IMR-90 (cell line): ENCODE results near the gene BLOC1S2. TPM values are rescaled to one million over a fixed set of nuclear protein-coding genes. Genes with fewer than 3 reads are reported as not detected.

Experiments
- ATAC-seq: fragments of 200-7000 bp; cut with Tn5 transposase; 2 replicates; pipeline ENCODE4 v1.9.1; 2020; ENCODE audit warnings: low read depth, mild to moderate bottlenecking, moderate library complexity
- BruUV-seq: library from RNA; stranded (reverse); fragments of 400-500 nt; replicated peaks from 2 replicates; lab custom pipeline; 2021; lab: Mats Ljungman, UMichigan
- CTCF ChIA-PET: fragments of 300-600 bp; formaldehyde crosslinking; extraction: SDS; loops from one replicate; lab custom pipeline; 2021; ENCODE audit warnings: antibody characterized with exemption; lab: Yijun Ruan, JAX
- POLR2A ChIA-PET: fragments of 300-600 bp; sonication (Branson Sonifier 250); formaldehyde crosslinking; loops from one replicate; lab custom pipeline; 2022; ENCODE audit warnings: antibody characterized with exemption; ENCODE audit not compliant: unreplicated experiment; lab: Charles Lee
- DNase-seq: peaks from one replicate; pipeline ENCODE4 v3.0.0; 2013
- H2AFZ ChIP-seq: replicated peaks from 2 replicates; pipeline ENCODE3; 2013; ENCODE audit warnings: low read length, mild to moderate bottlenecking; ENCODE audit not compliant: poor library complexity
- H2AK5ac ChIP-seq: 2 replicates; pipeline ENCODE4 v1.6.1; 2013; ENCODE audit warnings: low read depth, low read length, inconsistent platforms
- H2AK9ac ChIP-seq: replicated peaks from 2 replicates; pipeline ENCODE3; 2013; ENCODE audit warnings: mild to moderate bottlenecking, low read depth, low read length, moderate library complexity; ENCODE audit not compliant: poor library complexity
- H2BK120ac ChIP-seq: 2 replicates; pipeline ENCODE4 v1.6.1; 2013; ENCODE audit warnings: low read depth, low read length, inconsistent platforms
- H2BK15ac ChIP-seq: 3 replicates; pipeline ENCODE4 v1.6.1; 2013; ENCODE audit warnings: low read depth, low read length, inconsistent platforms
- H2BK20ac ChIP-seq: 2 replicates; pipeline ENCODE4 v1.6.1; 2013; ENCODE audit warnings: low read depth, mild to moderate bottlenecking, inconsistent platforms, low read length, moderate library complexity
- H2BK5ac ChIP-seq: 2 replicates; pipeline ENCODE4 v1.6.1; 2013; ENCODE audit warnings: mild to moderate bottlenecking, low read depth, low read length, inconsistent platforms; ENCODE audit not compliant: poor library complexity, severe bottlenecking
- H3K14ac ChIP-seq: replicated peaks from 2 replicates; pipeline ENCODE4 v1.6.1; 2013; ENCODE audit warnings: low read depth, low read length, inconsistent platforms
- H3K18ac ChIP-seq: 2 replicates; pipeline ENCODE4 v1.6.1; 2013; ENCODE audit warnings: low read depth, low read length, control low read depth
- H3K23ac ChIP-seq: 2 replicates; pipeline ENCODE4 v1.6.1; 2013; ENCODE audit warnings: low read depth, low read length, inconsistent platforms
- H3K27ac ChIP-seq: 2 replicates; pipeline ENCODE4 v1.5.1; 2013; ENCODE audit warnings: mild to moderate bottlenecking, control low read depth, low read length; ENCODE audit not compliant: insufficient read depth
- H3K27me3 ChIP-seq: 2 replicates; pipeline ENCODE4 v1.6.1; 2013; ENCODE audit warnings: low read length; ENCODE audit not compliant: control insufficient read depth, insufficient read depth
- H3K36me3 ChIP-seq: 2 replicates; pipeline ENCODE4 v1.6.1; 2013; ENCODE audit warnings: low read length, mixed read lengths; ENCODE audit not compliant: control insufficient read depth, insufficient read depth
- H3K4ac ChIP-seq: 2 replicates; pipeline ENCODE4 v1.6.1; 2013; ENCODE audit warnings: low read depth, low read length, inconsistent platforms
- H3K4me1 ChIP-seq: 2 replicates; pipeline ENCODE4 v1.6.1; 2013; ENCODE audit warnings: low read length, mixed read lengths; ENCODE audit not compliant: control insufficient read depth, insufficient read depth
- H3K4me2 ChIP-seq: 2 replicates; pipeline ENCODE4 v1.6.1; 2013; ENCODE audit warnings: low read depth, mild to moderate bottlenecking, control low read depth, low read length, moderate library complexity
- H3K4me3 ChIP-seq: 2 replicates; pipeline ENCODE4 v1.5.1; 2013; ENCODE audit warnings: low read depth, mild to moderate bottlenecking, control low read depth, low read length, moderate library complexity; ENCODE audit not compliant: insufficient read depth
- H3K56ac ChIP-seq: 2 replicates; pipeline ENCODE4 v1.6.1; 2013; ENCODE audit warnings: low read length, inconsistent platforms; ENCODE audit not compliant: insufficient read depth; ENCODE audit errors: extremely low read depth
- H3K79me1 ChIP-seq, 2 experiments: 2 replicates each; pipeline ENCODE4 v1.6.1; 2013; ENCODE audit warnings: low read length in 2 of 2, inconsistent platforms in 1 of 2, low read depth in 1 of 2
- H3K9ac ChIP-seq: 2 replicates; pipeline ENCODE4 v1.6.1; 2013; ENCODE audit warnings: low read depth, low read length, control low read depth
- H3K9me1 ChIP-seq: 2 replicates; pipeline ENCODE4 v1.6.1; 2013; ENCODE audit warnings: low read length, inconsistent platforms; ENCODE audit not compliant: insufficient read depth
- H3K9me3 ChIP-seq: 2 replicates; pipeline ENCODE4 v1.6.1; 2013; ENCODE audit warnings: low read length; ENCODE audit not compliant: control insufficient read depth, insufficient read depth
- H4K20me1 ChIP-seq: 2 replicates; pipeline ENCODE4 v1.6.1; 2013; ENCODE audit warnings: low read length, inconsistent platforms; ENCODE audit not compliant: insufficient read depth
- H4K5ac ChIP-seq: 2 replicates; pipeline ENCODE4 v1.6.1; 2013; ENCODE audit warnings: mild to moderate bottlenecking, low read depth, low read length, control low read depth
- H4K8ac ChIP-seq, 2 experiments: 2 replicates each; pipeline ENCODE4 v1.6.1; 2013; ENCODE audit warnings: low read depth in 2 of 2, low read length in 2 of 2, control low read depth in 1 of 2, inconsistent platforms in 1 of 2
- H4K91ac ChIP-seq: 2 replicates; pipeline ENCODE4 v1.6.1; 2013; ENCODE audit warnings: low read depth, low read length, inconsistent platforms; ENCODE audit not compliant: insufficient read depth
- FOS ChIP-seq: fragments of 150-350 bp; IDR thresholded peaks from 2 replicates; pipeline ENCODE4 v1.6.1; 2016; ENCODE audit warnings: low read depth, low read length
- MAFK ChIP-seq: IDR thresholded peaks from 2 replicates; pipeline ENCODE4 v1.6.1; 2012; ENCODE audit warnings: low read depth, low read length, improper control_type of control experiment
- MXI1 ChIP-seq: IDR thresholded peaks from 2 replicates; pipeline ENCODE4 v1.6.1; 2012; ENCODE audit warnings: low read depth, mild to moderate bottlenecking, low read length, moderate library complexity, borderline replicate concordance
- NFE2L2 ChIP-seq: fragments of 150-350 bp; IDR thresholded peaks from 2 replicates; pipeline ENCODE4 v1.6.1; 2016; ENCODE audit warnings: low read depth, mild to moderate bottlenecking, low read length
- RCOR1 ChIP-seq: IDR thresholded peaks from 2 replicates; pipeline ENCODE4 v1.6.1; 2012; ENCODE audit warnings: mild to moderate bottlenecking, low read length, improper control_type of control experiment; ENCODE audit not compliant: insufficient replicate concordance
- WGBS, 2 experiments: methylation state at CpG; one replicate each; pipeline versions ENCODE4 v1.1.5 to v1.1.7; 2013; ENCODE audit warnings: missing lambda C conversion rate in 2 of 2; ENCODE audit not compliant: insufficient read length in 1 of 2; ENCODE audit errors: extremely low coverage in 2 of 2; 5-methylcytosine and 5-hydroxymethylcytosine counted together
- dilution Hi-C: fragments of 300-500 bp; cut with HindIII; formaldehyde crosslinking; loops from one replicate; pipeline ENCODE4 v1.14.3; 2018; ENCODE audit warnings: low sequenced_read_pairs; ENCODE audit not compliant: unreplicated experiment
- in situ Hi-C: fragments of 300-500 bp; cut with MboI; formaldehyde crosslinking; loops from 3 replicates; pipeline ENCODE4 v1.14.3; 2019; ENCODE audit warnings: low sequenced_read_pairs, inconsistent platforms, mixed read lengths
- intact Hi-C: fragments of 100-400 bp; cut with micrococcal nuclease; formaldehyde crosslinking; loops from 2 replicates; pipeline ENCODE4 v1.10.0; 2022
- polyA plus RNA-seq, 3 experiments: library from polyadenylated mRNA; depleted of rRNA; stranded (reverse); fragments of >200 nt; gene quantifications; 2 replicates each; pipeline ENCODE4 v1.2.3, GENCODE V29; 2012; ENCODE audit warnings: low replicate concordance in 1 of 3
- total RNA-seq: library from RNA; depleted of rRNA; stranded (reverse); fragments of >200 nt; gene quantifications from 2 replicates; pipeline ENCODE4 v1.2.3, GENCODE V29; 2012

The BLOC1S2 gene
- total and polyA plus RNA-seq, 2 of the 4 experiments (the other 2 are of a cell fraction): 26.0 to 28.9 TPM

- in situ Hi-C loops (no loop called here), dilution Hi-C loops (no loop called here), intact Hi-C loops (no loop called here)
- H2AK5ac ChIP-seq: no peak overlapping the region
- POLR2A ChIA-PET: no interaction called here
- no peak overlapping the region for H3K14ac ChIP-seq
- H3K4ac ChIP-seq: no peak overlapping the region
- no peak overlapping the region for H2BK5ac ChIP-seq
- H4K8ac ChIP-seq: no peak overlapping the region
- no peak overlapping the region for H3K56ac ChIP-seq
- BruUV-seq: no TSS peak
- H2BK15ac ChIP-seq: no peak overlapping the region
- no peaks in the 10 kb centered on the region for H4K20me1 ChIP-seq
- H2BK20ac ChIP-seq: no peak overlapping the region
- no peaks in the 10 kb centered on the region for H3K9me3 ChIP-seq
- CTCF ChIA-PET: no interaction called here
- TF ChIP-seq MXI1 (no peak), MAFK (no peak), NFE2L2 (no peak), FOS (no peak), RCOR1 (no peak)
- no peak overlapping the region for H3K4me2 ChIP-seq
- no peak overlapping the region for H2BK120ac ChIP-seq
- DNase-seq: no peak
- no peak overlapping the region for H2AFZ ChIP-seq
- H4K5ac ChIP-seq: no peak overlapping the region
- H2AK9ac ChIP-seq: no peak overlapping the region
- no peaks in the 10 kb centered on the region for H3K9me1 ChIP-seq
- no peak overlapping the region for H3K18ac ChIP-seq
- WGBS, 2 experiments: 100% methylated on average over 2 of the region's 7 CpGs; no CpG with 5 or more reads in 1 of the 2 experiments
- ATAC-seq: no peak
- H3K36me3 ChIP-seq: peaks cover 21% of the 10 kb centered on the region
- H3K4me3 ChIP-seq: no peak overlapping the region
- no peak overlapping the region for H3K9ac ChIP-seq
- no peak overlapping the region for H3K27ac ChIP-seq
- H3K23ac ChIP-seq: no peak overlapping the region
- no peak overlapping the region for H4K91ac ChIP-seq
- H3K4me1 ChIP-seq: no peaks in the 10 kb centered on the region
- no peaks in the 10 kb centered on the region; a peak in 1 of 4 replicates for H3K79me1 ChIP-seq
- H3K27me3 ChIP-seq: no peaks in the 10 kb centered on the region
These were observed 48.1 kb downstream of the BLOC1S2 start for GRCh38 chr10:100238429-100238828.
